ENCODE measurements around the gene GRIA3. TPM values are rescaled to one million over a fixed set of nuclear protein-coding genes. Genes with fewer than 3 reads are reported as not detected.
"Not testable (repeated sequence)": the region's sequence is repeated elsewhere in the genome, so short reads cannot be mapped to it uniquely, and the experiment has no call there.

The GRIA3 gene
- polyA plus RNA-seq, 3 donors: 1.9 to 4.4 (median 2.9) TPM

- DNase-seq (ENCODE audit: low read depth in 3 of 3, low spot score in 2 of 3): no peak
Measured at GRCh38 chrX:123267220-123267619, 83.1 kb downstream of the GRIA3 start.

GRCh38 chrX:123271902-123272301, 87.8 kb downstream of the GRIA3 start:
- DNase-seq (ENCODE audit: low read depth in 3 of 3, low spot score in 2 of 3): no peak

GRCh38 chrX:123272630-123273029, 88.6 kb downstream of the GRIA3 start:
- DNase-seq (ENCODE audit: low read depth in 3 of 3, low spot score in 2 of 3): no peak

- DNase-seq (ENCODE audit: low read depth in 3 of 3, low spot score in 2 of 3): no peak
Measured at GRCh38 chrX:123274796-123275195, 90.7 kb downstream of the GRIA3 start.

GRCh38 chrX:123277347-123277746, 93.3 kb downstream of the GRIA3 start:
- DNase-seq (ENCODE audit: low read depth in 3 of 3, low spot score in 2 of 3): no peak

- no peak for DNase-seq (ENCODE audit: low read depth in 3 of 3, low spot score in 2 of 3)
Measured at GRCh38 chrX:123277821-123278220, 93.7 kb downstream of the GRIA3 start.

GRCh38 chrX:123282241-123282640, 98.2 kb downstream of the GRIA3 start:
- no peak for DNase-seq (ENCODE audit: low read depth in 3 of 3, low spot score in 2 of 3)

GRCh38 chrX:123283407-123283806, 99.3 kb downstream of the GRIA3 start:
- DNase-seq (ENCODE audit: low read depth in 3 of 3, low spot score in 2 of 3): not testable (repeated sequence)

- DNase-seq (ENCODE audit: low read depth in 3 of 3, low spot score in 2 of 3): no peak
Measured at GRCh38 chrX:123291623-123292022, 107.5 kb downstream of the GRIA3 start.

GRCh38 chrX:123298026-123298425, 113.9 kb downstream of the GRIA3 start:
- no peak for DNase-seq (ENCODE audit: low read depth in 3 of 3, low spot score in 2 of 3)

- DNase-seq (ENCODE audit: low read depth in 3 of 3, low spot score in 2 of 3): no peak
Measured at GRCh38 chrX:123303429-123303828, 119.4 kb downstream of the GRIA3 start.

GRCh38 chrX:123308658-123309057, 124.6 kb downstream of the GRIA3 start:
- no peak for DNase-seq (ENCODE audit: low read depth in 3 of 3, low spot score in 2 of 3)

- DNase-seq (ENCODE audit: low read depth in 3 of 3, low spot score in 2 of 3): no peak
Measured at GRCh38 chrX:123310112-123310511, 126.0 kb downstream of the GRIA3 start.

GRCh38 chrX:123311486-123311885, 127.4 kb downstream of the GRIA3 start:
- peak in 1 of 3 donors; percentile 15 for DNase-seq (ENCODE audit: low read depth in 3 of 3, low spot score in 2 of 3)

- DNase-seq (ENCODE audit: low read depth in 3 of 3, low spot score in 2 of 3): no peak
Measured at GRCh38 chrX:123313486-123313885, 129.4 kb downstream of the GRIA3 start.

- DNase-seq (ENCODE audit: low read depth in 3 of 3, low spot score in 2 of 3): no peak
Measured at GRCh38 chrX:123320622-123321021, 136.5 kb downstream of the GRIA3 start.

- no peak for DNase-seq (ENCODE audit: low read depth in 3 of 3, low spot score in 2 of 3)
Measured at GRCh38 chrX:123322536-123322935, 138.5 kb downstream of the GRIA3 start.

GRCh38 chrX:123324625-123325024, 140.5 kb downstream of the GRIA3 start:
- no peak for DNase-seq (ENCODE audit: low read depth in 3 of 3, low spot score in 2 of 3)

- DNase-seq (ENCODE audit: low read depth in 3 of 3, low spot score in 2 of 3): no peak
Measured at GRCh38 chrX:123330229-123330942, 146.3 kb downstream of the GRIA3 start.

GRCh38 chrX:123331349-123331748, 147.3 kb downstream of the GRIA3 start:
- no peak for DNase-seq (ENCODE audit: low read depth in 3 of 3, low spot score in 2 of 3)

- no peak for DNase-seq (ENCODE audit: low read depth in 3 of 3, low spot score in 2 of 3)
Measured at GRCh38 chrX:123331859-123332258, 147.8 kb downstream of the GRIA3 start.

- no peak for DNase-seq (ENCODE audit: low read depth in 3 of 3, low spot score in 2 of 3)
Measured at GRCh38 chrX:123336666-123337065, 152.6 kb downstream of the GRIA3 start.

All from right renal cortex interstitium (tissue), 3 donors.